ENCODE results near the gene RIPPLY3.
A peak's percentile ranks its signal among the peaks of the same experiment; 100 is the strongest.

RIPPLY3 gene

DNA sequence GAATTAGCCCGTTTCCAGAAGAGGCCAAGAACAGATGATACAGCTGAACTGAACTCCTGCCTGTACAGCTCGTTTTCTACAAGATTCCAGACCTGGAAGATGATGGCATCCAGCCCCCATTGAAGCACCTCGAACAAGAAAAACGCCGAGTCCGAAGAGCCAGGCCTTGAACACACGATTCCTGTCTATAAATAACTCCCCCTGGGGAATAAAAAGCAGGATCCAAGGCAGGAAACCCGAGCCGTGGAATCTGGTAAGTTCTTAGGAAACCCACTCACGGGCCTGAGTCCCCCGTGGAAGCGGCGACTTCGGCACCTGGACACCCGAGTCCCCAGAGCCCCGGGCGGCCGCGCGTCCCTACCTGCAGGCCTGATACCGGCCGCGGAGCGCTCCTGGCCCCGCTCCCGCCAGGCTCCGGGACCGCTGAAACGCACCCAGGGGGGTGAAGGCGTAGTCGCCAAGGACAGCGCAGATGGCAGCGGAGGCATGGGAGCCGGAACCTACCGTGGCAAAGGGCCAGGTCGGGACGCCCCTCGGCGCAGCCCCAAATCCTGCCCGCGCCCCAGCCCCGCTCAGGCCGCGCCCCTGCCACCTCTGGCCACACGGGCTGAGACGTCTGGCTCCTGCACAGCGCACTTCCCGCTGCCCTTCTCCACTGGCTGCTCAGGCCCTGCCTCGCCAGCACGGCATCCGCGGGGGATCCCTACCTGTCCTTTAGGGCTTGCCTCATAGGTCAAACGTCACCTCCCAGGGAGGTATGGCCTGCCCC lies 26.0 kb upstream of the RIPPLY3 start:
- Mint-ChIP-seq H3K4me1 (peaks cover 23% of the 10 kb centered on the region), H3K4me3 (peak overlapping the region; percentile 67 to 80 (median 74)), H3K36me3 (ENCODE audit: low read depth) (no peaks in the 10 kb centered on the region), H3K27me3 (ENCODE audit: low read depth) (peaks cover 31% of the 10 kb centered on the region), H3K9me3 (no peaks in the 10 kb centered on the region), H3K27ac (no peak overlapping the region)
- TF ChIP-seq, protein P1, sequence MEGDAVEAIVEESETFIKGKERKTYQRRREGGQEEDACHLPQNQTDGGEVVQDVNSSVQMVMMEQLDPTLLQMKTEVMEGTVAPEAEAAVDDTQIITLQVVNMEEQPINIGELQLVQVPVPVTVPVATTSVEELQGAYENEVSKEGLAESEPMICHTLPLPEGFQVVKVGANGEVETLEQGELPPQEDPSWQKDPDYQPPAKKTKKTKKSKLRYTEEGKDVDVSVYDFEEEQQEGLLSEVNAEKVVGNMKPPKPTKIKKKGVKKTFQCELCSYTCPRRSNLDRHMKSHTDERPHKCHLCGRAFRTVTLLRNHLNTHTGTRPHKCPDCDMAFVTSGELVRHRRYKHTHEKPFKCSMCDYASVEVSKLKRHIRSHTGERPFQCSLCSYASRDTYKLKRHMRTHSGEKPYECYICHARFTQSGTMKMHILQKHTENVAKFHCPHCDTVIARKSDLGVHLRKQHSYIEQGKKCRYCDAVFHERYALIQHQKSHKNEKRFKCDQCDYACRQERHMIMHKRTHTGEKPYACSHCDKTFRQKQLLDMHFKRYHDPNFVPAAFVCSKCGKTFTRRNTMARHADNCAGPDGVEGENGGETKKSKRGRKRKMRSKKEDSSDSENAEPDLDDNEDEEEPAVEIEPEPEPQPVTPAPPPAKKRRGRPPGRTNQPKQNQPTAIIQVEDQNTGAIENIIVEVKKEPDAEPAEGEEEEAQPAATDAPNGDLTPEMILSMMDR (IDR thresholded peaks at IDR 0.05; ENCODE audit: unreplicated experiment in 3 of 3): no peak

DNA sequence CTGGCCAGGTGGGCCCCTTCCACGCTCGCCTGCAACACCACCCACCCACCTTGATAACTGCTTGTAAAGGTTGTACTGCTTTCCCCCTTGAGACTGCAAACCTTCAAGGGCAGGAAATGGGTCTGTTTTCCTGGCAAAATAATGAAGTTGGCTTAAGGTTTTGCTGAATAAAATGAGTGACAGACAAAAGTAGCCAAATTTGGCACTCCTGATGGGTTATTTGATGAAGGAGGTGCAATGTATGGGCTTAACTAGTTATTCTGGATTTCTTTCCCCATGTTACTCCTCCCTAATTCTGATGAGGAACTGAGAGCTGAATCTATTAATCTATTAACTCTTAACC lies 25.5 kb upstream of the RIPPLY3 start:
- H3K27ac Mint-ChIP-seq: no peak overlapping the region
- H3K27me3 Mint-ChIP-seq (ENCODE audit: low read depth): peaks cover 31% of the 10 kb centered on the region
- no peaks in the 10 kb centered on the region for H3K9me3 Mint-ChIP-seq
- H3K4me1 Mint-ChIP-seq: peaks cover 23% of the 10 kb centered on the region
- peaks cover 4% of the 10 kb centered on the region for H3K36me3 Mint-ChIP-seq (ENCODE audit: low read depth)
- H3K4me3 Mint-ChIP-seq: peak overlapping the region; percentile 64 to 74 (median 67)
- TF ChIP-seq, protein P1 (IDR thresholded peaks at IDR 0.05; ENCODE audit: unreplicated experiment in 3 of 3): no peak

DNA sequence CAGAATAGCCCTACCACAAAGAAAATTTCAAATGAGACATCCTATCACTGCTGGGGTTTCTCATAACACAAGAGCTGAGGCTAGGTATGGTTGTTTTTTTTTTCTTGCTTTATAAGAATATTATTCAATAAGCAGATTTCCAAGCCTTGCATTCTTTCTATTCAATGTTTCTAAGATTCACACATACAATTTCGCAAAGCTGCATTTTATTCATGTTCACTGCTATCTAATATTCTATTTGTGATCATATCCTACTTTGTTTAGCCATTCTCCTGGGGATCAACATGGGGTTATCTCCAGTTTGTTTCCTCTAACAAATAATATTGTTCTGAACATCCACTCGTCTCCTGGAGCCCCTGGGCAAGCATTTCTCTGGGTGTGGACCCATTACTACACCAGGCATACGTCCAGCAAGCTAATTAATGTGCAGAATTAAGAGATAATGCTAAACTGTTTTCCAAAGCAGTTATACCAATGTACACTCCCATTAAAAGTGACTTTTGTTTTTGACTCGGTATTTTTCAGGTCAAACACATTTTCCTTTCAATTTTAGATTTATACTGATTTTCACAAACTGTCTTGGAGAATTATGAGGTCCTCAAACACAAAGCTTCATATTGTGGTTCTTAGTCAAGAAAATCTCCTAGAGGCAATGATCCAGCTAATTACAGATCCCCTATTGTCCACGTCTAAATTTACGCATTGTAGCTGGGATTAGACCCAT lies 24.4 kb upstream of the RIPPLY3 start:
- H3K27me3 Mint-ChIP-seq (ENCODE audit: low read depth): peaks cover 31% of the 10 kb centered on the region
- H3K4me1 Mint-ChIP-seq: peaks cover 18% of the 10 kb centered on the region
- H3K9me3 Mint-ChIP-seq: no peaks in the 10 kb centered on the region
- TF ChIP-seq, protein P1 (IDR thresholded peaks at IDR 0.05; ENCODE audit: unreplicated experiment in 3 of 3): no peak
- peaks cover 10% of the 10 kb centered on the region for H3K36me3 Mint-ChIP-seq (ENCODE audit: low read depth)
- no peak overlapping the region for H3K27ac Mint-ChIP-seq
- H3K4me3 Mint-ChIP-seq: no peak overlapping the region

DNA sequence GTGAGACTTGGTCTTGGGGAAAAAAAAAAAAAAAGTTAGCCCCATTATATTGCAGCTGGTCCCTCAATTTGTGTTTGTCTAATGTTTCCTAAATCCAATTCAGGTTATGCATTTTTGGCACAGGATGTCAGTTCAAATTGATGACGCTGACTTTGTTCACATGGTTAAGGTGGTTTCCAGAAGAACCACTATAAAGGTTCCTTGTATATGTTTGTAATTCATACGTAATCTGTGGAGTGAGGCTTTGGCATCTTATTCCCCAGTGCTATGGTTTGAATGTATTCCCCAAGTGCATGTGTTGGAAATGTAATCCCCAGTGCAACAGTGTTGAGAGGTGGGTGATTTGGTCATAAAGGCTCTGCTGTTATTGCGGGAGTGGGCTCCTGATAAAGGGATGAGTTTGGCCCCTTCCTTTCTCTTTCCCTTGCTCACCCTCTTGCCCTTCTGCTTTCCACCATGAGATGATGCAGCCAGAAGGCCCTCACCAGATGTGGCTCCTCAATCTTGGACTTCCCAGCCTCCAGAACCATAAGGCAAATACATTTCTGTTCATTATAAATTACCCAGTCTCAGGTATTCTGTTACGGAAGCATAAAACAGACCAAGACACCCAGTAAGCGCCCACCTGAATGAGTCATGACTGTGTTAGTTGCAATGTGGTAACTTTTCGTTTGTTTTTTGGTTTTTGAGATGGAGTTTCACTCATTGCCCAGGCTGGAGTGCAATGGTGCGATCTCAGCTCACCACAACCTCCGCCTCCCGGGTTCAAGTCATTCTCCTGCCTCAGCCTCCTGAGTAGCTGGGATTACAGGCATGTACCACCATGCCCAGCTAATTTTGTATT lies 20.5 kb upstream of the RIPPLY3 start:
- H3K9me3 Mint-ChIP-seq: no peaks in the 10 kb centered on the region
- TF ChIP-seq, protein P1 (IDR thresholded peaks at IDR 0.05; ENCODE audit: unreplicated experiment in 3 of 3): no peak
- H3K4me1 Mint-ChIP-seq: peaks cover 6% of the 10 kb centered on the region
- no peak overlapping the region for H3K4me3 Mint-ChIP-seq
- H3K27ac Mint-ChIP-seq: no peak overlapping the region
- peaks cover 11% of the 10 kb centered on the region for H3K27me3 Mint-ChIP-seq (ENCODE audit: low read depth)
- H3K36me3 Mint-ChIP-seq (ENCODE audit: low read depth): peaks cover 10% of the 10 kb centered on the region

DNA sequence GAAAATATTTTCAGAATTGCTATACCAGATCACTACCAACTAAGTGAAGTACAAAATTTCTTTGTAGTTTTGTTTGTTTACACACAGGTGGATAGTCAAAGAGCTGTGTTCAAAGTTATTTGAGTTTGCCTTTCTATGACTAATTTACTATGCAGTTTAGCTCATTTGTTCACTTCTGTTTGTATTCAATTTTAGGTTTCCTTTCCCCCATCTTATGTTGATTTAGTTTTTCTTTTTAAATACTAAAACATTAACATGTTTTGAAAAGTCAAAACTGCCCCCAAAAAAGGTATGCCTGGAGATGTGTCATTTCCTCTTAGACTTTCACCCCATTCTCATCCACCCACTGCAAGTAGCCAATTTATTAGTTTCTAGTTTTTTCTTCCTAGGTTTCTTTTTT lies 18.7 kb upstream of the RIPPLY3 start:
- H3K27me3 Mint-ChIP-seq (ENCODE audit: low read depth): peaks cover 3% of the 10 kb centered on the region
- H3K4me1 Mint-ChIP-seq: peaks cover 4% of the 10 kb centered on the region
- no peaks in the 10 kb centered on the region for H3K9me3 Mint-ChIP-seq
- no peak overlapping the region for H3K27ac Mint-ChIP-seq
- H3K36me3 Mint-ChIP-seq (ENCODE audit: low read depth): peaks cover 10% of the 10 kb centered on the region
- H3K4me3 Mint-ChIP-seq: peak overlapping the region; percentile 15 to 33 (median 32)
- TF ChIP-seq, protein P1 (IDR thresholded peaks at IDR 0.05; ENCODE audit: unreplicated experiment in 3 of 3): no peak

All from nephron (organoid).